Mesodermal cell (in vitro differentiated cells): ENCODE measurements around the gene BPNT1.
A peak's percentile ranks its signal among the peaks of the same experiment; 100 is the strongest.
"Not testable (repeated sequence)": the region's sequence is repeated elsewhere in the genome, so short reads cannot be mapped to it uniquely, and the experiment has no call there.

Source experiments
- H3K27ac ChIP-seq: 2 replicates; pipeline ENCODE4 v1.7.0; 2013; ENCODE audit warnings: mild to moderate bottlenecking, low read depth, low read length, moderate library complexity; ENCODE audit not compliant: severe bottlenecking
- H3K36me3 ChIP-seq: 2 replicates; pipeline ENCODE4 v1.7.1; 2013; ENCODE audit warnings: mild to moderate bottlenecking, low read length, moderate library complexity; ENCODE audit not compliant: control insufficient read depth, insufficient read depth
- H3K4me1 ChIP-seq: one replicate; pipeline ENCODE4 v1.7.1; 2013; ENCODE audit warnings: mild to moderate bottlenecking, low read length; ENCODE audit not compliant: insufficient read depth, control insufficient read depth, poor library complexity, severe bottlenecking
- H3K4me3 ChIP-seq: 2 replicates; pipeline ENCODE4 v1.7.0; 2013; ENCODE audit warnings: low read length, control low read depth, mild to moderate bottlenecking; ENCODE audit not compliant: insufficient read depth, poor library complexity, severe bottlenecking; ENCODE audit errors: extremely low read depth
- H3K9me3 ChIP-seq: 2 replicates; pipeline ENCODE4 v1.7.1; 2013; ENCODE audit warnings: mild to moderate bottlenecking, low read length, moderate library complexity; ENCODE audit not compliant: control insufficient read depth
- WGBS, 2 experiments: methylation state at CpG; one replicate each; pipeline ENCODE4 v1.1.5; 2013; ENCODE audit warnings: missing lambda C conversion rate in 2 of 2; ENCODE audit not compliant: insufficient coverage in 2 of 2; 5-methylcytosine and 5-hydroxymethylcytosine counted together

Gene BPNT1

DNA sequence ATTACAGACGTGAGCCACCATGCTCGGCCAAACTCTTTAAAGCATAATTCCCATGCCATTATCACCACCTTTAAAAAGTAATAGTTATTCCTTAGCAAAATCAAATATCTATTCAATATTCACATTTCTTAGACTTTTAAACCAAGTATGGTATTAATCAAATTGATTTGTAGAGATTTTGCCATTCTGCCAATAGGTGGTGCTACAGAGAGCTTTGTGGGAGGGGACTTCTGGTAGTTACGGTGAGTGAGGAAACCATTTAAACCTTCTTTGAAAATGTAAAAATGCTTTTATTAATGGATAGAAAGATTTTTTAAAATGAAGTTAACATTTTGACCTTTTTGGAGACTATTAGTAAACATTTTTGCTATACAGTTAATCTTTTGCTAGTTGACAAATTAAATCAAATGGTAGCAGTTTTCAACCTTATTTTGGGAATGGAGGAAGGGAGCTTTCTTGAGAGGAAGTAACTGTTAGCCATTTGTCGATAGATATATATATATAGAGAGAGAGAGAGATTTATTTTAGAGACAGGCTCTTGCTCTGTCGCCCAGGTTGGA, 23.6 kb upstream of the BPNT1 start:
- Histone ChIP-seq H3K9me3 (no peaks in the 10 kb centered on the region), H3K4me3 (no peak overlapping the region), H3K27ac (no peak overlapping the region), H3K4me1 (no peaks in the 10 kb centered on the region), H3K36me3 (peaks cover 68% of the 10 kb centered on the region)
- WGBS, 2 experiments, result 87 to 100% methylated on average over 2 to 3 of the region's 5 CpGs

DNA sequence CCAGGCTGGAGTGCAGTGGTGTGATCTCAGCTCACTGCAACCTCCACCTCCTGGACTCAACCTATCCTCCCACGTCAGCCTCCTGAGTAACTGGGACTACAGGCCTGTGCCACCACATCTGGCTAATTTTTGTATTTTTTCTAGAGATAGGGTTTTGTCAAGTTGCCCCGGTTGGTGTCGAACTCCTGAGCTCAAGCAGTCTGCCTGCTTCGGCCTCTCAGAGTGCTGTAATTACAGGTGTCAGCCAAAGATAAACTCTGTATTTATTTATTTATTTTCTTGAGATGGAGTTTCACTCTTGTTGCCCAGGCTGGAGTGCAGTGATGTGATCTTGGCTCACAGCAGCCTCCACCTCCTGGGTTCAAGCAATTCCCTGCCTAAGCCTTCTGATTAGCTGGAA, 23.0 kb upstream of the BPNT1 start:
- peaks cover 70% of the 10 kb centered on the region for H3K36me3 ChIP-seq
- not testable (repeated sequence) for H3K27ac ChIP-seq

DNA sequence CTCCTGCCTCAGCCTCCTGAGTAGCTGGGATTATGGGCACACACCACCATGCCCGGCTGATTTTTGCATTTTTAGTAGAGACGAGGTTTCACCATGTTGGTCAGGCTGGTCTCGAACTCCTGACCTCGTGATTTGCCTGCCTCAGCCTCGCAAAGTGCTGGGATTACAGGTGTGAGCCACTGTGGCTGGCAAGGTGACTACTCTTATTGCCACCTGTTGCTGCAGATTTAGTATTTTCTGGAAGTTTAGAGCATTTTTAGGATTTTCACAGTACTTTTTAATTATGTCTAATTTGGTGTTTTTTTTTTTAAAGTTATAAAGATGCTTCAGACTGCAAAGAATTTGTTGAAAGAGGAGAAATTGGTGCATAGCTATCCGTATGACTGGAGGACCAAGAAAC, 20.9 kb upstream of the BPNT1 start:
- not testable (repeated sequence) for H3K4me1 ChIP-seq, H3K9me3 ChIP-seq, H3K27ac ChIP-seq, H3K4me3 ChIP-seq
- WGBS, 2 experiments, result 90% methylated on average over 6 of the region's 6 CpGs
- H3K36me3 ChIP-seq, result peaks cover 70% of the 10 kb centered on the region

More for the DNA sequence above, 23.0 kb upstream of the BPNT1 start:
- H3K4me1 ChIP-seq, H3K4me3 ChIP-seq, H3K9me3 ChIP-seq: not testable (repeated sequence)
- WGBS, 2 experiments, result 90 to 92% methylated on average over 2 of the region's 4 CpGs

DNA sequence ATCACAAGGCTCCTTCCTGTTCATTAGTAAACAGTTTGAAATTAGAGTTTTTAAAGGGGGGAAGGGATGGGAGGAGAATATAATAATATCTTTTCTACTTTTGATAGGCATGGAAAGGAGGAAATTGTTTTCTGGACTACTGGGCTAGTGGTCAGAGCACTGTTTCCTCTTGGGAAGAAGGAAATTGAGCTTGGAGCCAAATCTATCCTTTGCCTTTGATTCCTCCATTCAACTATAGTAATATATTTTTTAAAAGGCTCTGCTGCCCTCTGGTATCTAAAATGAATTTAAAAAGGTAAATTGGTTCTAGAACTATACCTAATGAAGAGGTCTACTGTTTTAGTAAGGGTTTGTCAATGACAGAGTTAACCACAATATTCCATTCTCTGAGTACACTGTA, 10.2 kb upstream of the BPNT1 start:
- H3K4me1 ChIP-seq, result no peaks in the 10 kb centered on the region
- no peaks in the 10 kb centered on the region for H3K9me3 ChIP-seq
- peaks cover 70% of the 10 kb centered on the region for H3K36me3 ChIP-seq
- no peak overlapping the region for H3K27ac ChIP-seq
- no peak overlapping the region for H3K4me3 ChIP-seq

DNA sequence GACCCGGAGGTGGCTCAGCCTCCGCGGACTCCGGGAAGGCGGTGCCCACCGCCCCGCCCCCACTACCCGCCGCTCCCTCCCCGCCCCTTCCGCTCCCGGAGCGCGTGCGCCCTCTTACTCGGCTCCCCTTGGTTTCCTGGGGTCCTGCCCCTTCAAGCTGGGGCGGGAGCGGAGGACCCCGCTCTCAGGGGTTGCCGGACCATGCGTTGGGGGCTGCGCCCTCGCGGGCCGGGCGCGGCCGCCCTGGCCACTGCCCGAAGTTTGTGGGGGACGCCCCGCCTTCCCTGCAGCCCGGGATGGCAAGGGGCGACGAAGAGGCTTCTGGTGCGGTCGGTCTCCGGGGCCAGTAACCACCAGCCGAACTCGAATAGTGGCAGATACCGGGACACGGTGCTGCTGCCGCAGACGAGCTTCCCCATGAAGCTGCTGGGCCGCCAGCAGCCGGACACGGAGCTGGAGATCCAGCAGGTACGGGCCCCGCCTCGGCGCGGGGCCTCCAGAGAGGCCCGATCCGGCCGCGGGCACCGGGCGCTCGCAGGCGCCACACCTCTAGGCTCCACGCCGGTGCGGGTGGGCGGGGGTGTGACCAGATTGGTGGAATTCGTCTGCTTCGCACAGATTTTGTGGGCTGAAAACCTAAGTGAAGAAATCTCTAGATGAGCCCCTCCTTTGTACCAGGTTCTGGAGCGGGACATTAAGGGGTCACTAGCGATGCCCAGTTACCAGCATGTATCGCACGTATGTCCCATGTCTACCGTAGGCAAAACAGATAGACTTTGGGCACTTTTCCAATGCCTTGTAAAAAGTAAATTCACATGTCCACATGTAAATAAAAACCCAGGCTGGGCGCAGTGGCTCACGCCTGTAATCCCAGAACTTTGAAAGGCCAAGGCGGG, 4.7 kb upstream of the BPNT1 start, which contains the start of gene IARS2:
TSS of gene IARS2 (plus strand) at position 117 of the 896 bp plus-strand sequence. CDS start at position 202, 85 bp downstream.
- 4% methylated on average over 44 to 52 of the region's 73 CpGs for WGBS, 2 experiments
- Histone ChIP-seq H3K4me3 (peak within 1 kb of the TSS; percentile 86), H3K4me1 (no peaks in the 10 kb centered on the region), H3K9me3 (no peaks in the 10 kb centered on the region), H3K27ac (peak within 1 kb of the TSS; percentile 62), H3K36me3 (peaks cover 31% of the 10 kb centered on the region)

DNA sequence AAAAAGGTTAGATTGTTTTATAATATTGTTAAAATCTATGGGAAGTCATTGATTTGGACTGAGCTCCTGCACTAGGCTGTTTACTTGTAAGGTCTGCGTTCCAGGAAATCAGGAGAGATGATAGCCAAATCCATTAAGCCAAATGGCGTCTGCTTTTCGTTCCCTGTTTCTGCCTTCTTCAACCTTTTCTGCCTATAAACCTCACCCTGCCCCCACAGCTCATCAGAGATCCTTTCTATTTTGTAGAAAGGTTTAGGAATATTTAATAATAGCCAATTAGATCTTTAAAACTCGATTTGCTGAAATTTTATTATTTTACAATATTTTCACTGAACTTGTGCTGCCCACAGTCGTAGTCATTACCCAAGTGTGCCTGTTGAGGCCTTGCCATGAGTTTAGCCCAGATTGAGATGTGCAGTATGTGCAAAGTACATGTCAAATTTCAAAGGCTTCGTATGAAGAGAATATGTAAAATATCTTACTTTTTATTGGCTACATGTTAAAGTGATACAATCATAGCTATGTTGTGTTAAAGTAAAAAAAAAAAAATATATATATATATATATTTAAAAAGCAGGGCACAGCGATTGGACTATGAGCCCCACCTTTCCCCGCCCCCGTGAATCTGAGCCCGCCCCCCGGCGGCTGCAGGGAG, 3.9 kb upstream of the BPNT1 start:
- peak overlapping the region; percentile 86 for H3K4me3 ChIP-seq
- H3K27ac ChIP-seq, result peak overlapping the region; percentile 24
- WGBS, 2 experiments, result 50 to 100% methylated on average over 2 to 3 of the region's 12 CpGs
- H3K36me3 ChIP-seq, result peaks cover 26% of the 10 kb centered on the region
- H3K4me1 ChIP-seq, result no peaks in the 10 kb centered on the region
- H3K9me3 ChIP-seq, result no peaks in the 10 kb centered on the region

DNA sequence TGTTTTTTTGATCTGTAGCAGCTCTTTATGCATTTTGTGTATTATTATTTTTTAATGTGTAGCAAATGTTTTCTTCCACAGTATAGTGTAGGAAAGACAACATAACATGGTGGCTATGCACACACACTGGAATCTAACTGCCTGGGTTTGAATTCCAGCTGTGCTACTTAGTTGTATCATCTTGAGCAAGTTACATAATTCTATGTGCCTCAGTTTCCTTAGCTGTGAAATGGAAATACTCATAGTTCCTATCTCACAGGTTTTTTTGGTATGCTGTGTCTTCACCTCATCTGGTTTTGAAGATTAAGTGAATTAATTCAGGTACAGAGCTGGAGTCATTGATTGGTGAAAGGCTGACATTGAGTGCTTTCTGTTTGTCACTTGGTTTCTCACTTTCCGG, 3.1 kb upstream of the BPNT1 start:
- H3K4me1 ChIP-seq, result no peaks in the 10 kb centered on the region
- no CpG with 5 or more reads among the region's 1 CpG for WGBS, 2 experiments
- no peak overlapping the region for H3K27ac ChIP-seq
- peaks cover 18% of the 10 kb centered on the region for H3K36me3 ChIP-seq
- no peak overlapping the region for H3K4me3 ChIP-seq
- no peaks in the 10 kb centered on the region for H3K9me3 ChIP-seq

DNA sequence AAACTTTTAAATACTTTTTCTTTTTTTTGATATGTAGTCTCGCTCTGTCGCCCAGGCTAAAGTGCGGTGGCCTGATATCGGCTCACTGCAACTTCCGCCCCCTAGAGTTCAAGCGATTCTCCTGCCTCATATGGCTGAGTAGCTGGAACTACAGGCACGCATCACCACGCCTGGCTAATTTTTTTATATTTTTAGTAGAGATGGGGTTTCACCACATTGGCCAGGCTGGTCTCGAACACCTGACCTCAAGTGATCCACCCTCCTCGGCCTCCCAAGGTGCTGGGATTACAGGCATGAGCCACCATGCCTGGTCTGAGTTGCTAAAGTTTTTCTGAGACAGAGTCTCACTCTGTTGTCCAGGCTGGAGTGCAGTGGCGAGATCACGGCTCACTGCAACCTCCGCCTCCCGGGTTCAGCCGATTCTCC, 3.3 kb downstream of the BPNT1 start:
- H3K4me3 ChIP-seq, H3K9me3 ChIP-seq, H3K4me1 ChIP-seq, H3K36me3 ChIP-seq, H3K27ac ChIP-seq: not testable (repeated sequence)
- WGBS, 2 experiments, result 84 to 91% methylated on average over 13 to 15 of the region's 15 CpGs

DNA sequence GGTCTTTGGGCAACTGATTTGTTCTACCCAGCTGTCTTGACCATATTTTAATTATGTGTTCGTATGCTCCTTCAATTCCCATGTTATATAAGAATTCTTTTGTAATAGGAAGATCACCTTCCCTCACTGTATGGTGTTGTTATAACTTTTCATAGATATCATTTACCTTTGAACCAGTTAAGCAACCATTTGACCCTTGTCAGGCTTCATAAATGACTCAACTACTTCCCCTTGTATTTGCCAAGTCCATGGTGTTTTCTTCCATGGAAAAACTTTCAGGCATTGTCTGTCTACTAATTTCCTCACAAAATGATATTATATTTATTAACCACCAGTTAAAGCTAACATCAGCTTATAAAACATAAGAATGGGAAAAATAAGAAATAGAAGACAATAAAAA, 5.1 kb downstream of the BPNT1 start:
- WGBS, 2 experiments, result no CpG with 5 or more reads among the region's 1 CpG
- no peak overlapping the region for H3K27ac ChIP-seq
- no peak overlapping the region for H3K4me3 ChIP-seq

DNA sequence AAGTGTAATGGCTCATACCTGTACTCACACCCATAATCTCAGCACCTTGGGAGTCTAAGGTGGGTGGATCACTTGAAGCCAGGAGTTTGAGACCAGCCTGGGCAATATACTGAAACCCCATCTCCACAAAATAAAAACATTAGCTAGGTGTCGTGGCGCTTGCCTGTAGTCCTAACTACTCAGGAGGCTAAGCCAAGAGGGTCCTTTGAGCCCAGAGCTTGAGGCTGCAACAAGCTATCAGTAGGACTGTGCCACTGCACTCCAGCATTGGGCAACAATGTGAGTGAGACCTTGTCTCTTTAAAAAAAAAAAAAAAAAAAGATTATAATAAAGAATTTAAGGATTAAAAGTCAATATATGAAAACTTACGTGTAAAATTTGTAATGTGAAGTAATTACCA, 11.7 kb downstream of the BPNT1 start:
- H3K27ac ChIP-seq, result no peak overlapping the region
- WGBS, 2 experiments, result 100% methylated on average over 2 of the region's 3 CpGs
- H3K9me3 ChIP-seq, result no peaks in the 10 kb centered on the region
- no peak overlapping the region for H3K4me3 ChIP-seq
- H3K4me1 ChIP-seq, result no peaks in the 10 kb centered on the region
- peaks cover 11% of the 10 kb centered on the region for H3K36me3 ChIP-seq

More for the DNA sequence above, 5.1 kb downstream of the BPNT1 start:
- no peaks in the 10 kb centered on the region for H3K4me1 ChIP-seq
- peaks cover 2% of the 10 kb centered on the region for H3K36me3 ChIP-seq
- H3K9me3 ChIP-seq, result no peaks in the 10 kb centered on the region
